Measurements from ENCODE around the gene RERE.

Gene RERE

DNA sequence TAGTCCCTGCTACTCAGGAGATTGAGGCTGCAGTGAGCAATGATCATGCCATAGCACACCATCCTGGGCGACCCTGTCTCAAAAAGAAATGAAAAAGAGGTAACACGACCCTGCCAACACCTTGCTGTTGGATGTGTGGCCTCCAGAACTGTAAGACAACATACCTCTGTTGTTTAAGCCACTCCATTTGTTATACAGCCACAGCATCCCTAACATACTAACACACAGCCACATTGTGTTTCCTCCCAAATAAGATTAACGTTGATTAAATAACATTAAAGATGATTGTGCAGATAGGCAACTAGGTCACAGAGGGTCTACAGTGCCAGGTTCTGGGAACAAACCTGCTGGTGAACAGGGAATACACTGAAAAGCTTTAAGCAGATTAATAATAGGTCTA is 170.4 kb downstream of the RERE start:
- DNase-seq (ENCODE audit: low spot score), result no peak
- TF ChIP-seq, protein P1, sequence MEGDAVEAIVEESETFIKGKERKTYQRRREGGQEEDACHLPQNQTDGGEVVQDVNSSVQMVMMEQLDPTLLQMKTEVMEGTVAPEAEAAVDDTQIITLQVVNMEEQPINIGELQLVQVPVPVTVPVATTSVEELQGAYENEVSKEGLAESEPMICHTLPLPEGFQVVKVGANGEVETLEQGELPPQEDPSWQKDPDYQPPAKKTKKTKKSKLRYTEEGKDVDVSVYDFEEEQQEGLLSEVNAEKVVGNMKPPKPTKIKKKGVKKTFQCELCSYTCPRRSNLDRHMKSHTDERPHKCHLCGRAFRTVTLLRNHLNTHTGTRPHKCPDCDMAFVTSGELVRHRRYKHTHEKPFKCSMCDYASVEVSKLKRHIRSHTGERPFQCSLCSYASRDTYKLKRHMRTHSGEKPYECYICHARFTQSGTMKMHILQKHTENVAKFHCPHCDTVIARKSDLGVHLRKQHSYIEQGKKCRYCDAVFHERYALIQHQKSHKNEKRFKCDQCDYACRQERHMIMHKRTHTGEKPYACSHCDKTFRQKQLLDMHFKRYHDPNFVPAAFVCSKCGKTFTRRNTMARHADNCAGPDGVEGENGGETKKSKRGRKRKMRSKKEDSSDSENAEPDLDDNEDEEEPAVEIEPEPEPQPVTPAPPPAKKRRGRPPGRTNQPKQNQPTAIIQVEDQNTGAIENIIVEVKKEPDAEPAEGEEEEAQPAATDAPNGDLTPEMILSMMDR (IDR thresholded peaks at IDR 0.05; ENCODE audit: extremely low read depth, missing control alignments), result no peak

- no peak for DNase-seq (ENCODE audit: low spot score)
- TF ChIP-seq, protein P1 (IDR thresholded peaks at IDR 0.05; ENCODE audit: extremely low read depth, missing control alignments), result no peak
These were observed 171.3 kb downstream of the RERE start for GRCh38 chr1:8646189-8646588.

- DNase-seq (ENCODE audit: low spot score), result peak; percentile 42
- TF ChIP-seq, protein P1 (IDR thresholded peaks at IDR 0.05; ENCODE audit: extremely low read depth, missing control alignments), result no peak
These were observed 173.6 kb downstream of the RERE start for GRCh38 chr1:8643542-8644536.

DNA sequence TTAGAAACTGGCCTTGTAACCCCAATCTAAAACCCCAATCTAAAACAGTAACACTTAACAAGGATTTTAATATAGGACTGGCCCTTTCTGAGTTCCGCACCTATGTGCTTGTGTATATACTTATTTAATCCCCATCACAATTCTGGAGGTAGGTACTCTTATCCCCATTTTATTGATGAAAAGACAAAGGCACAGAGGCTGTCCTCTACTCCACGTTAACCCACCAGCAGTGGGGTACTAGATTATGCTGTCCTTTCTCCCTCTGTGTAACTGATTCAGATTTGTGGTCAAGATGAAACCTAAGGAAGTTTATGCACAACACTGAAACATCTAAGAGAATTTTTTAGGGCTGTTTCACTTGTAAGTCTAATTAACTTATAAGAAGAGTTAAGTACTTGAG is 175.3 kb downstream of the RERE start:
- TF ChIP-seq, protein P1 (IDR thresholded peaks at IDR 0.05; ENCODE audit: extremely low read depth, missing control alignments), result no peak

DNA sequence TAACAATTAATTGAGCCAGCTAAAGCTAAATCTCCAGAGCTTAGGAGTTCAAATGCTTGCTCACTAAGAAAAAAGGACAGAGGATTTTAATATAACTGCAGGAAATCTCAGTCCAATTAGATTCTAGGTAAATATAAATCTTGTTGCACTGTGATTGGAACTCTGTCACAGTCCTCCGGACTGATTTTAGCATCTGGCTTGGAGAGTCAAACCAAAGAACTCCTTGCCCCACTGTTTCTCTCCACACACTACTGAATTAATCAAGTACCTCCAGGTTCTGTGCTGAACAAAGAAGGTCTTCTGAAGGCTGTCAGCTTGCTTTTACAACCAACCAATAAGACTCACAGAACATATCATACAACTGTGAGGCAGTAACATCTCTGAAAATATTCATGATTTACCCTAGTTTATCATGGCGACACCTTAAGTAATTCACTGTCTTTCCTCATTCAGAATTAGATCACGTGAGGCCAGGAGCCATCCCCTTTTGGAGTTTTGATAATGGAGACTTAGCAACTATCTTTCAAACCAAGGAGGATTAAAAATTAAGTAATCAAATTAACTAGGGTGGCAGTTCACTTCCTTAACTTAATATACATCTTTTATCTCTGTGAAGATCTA is 176.0 kb downstream of the RERE start:
- TF ChIP-seq, protein P1 (IDR thresholded peaks at IDR 0.05; ENCODE audit: extremely low read depth, missing control alignments), result no peak

More for the DNA sequence above, 175.3 kb downstream of the RERE start:
- DNase-seq (ENCODE audit: low spot score), result no peak

GRCh38 chr1:8640950-8641349 is 176.5 kb downstream of the RERE start:
- TF ChIP-seq, protein P1 (IDR thresholded peaks at IDR 0.05; ENCODE audit: extremely low read depth, missing control alignments), result no peak
- no peak for DNase-seq (ENCODE audit: low spot score)

More for the DNA sequence above, 176.0 kb downstream of the RERE start:
- DNase-seq (ENCODE audit: low spot score), result no peak

DNA sequence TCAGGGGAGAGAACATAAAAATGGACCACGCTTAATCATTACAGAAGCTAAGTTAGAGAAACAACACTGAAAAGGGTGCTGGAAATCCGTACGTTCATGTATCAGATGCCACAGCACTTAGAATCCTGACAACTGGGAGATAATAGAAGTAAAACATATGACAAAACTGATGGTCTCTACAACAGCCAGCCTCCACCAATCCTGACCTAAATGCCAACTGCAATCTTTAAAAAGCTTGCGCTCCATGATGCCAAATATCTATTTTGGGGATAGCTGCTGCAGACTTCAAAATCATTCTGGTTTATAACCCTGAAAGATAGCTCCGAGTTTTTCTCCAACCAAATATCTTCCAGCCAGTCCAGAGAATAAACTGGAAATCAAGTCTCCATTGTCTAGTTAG is 178.3 kb downstream of the RERE start:
- TF ChIP-seq, protein P1 (IDR thresholded peaks at IDR 0.05; ENCODE audit: extremely low read depth, missing control alignments), result no peak
- no peak for DNase-seq (ENCODE audit: low spot score)
